Gastroesophageal sphincter (tissue), 4 donors: ENCODE results near the gene C1orf122. TPM values are rescaled to one million over a fixed set of nuclear protein-coding genes. Genes with fewer than 3 reads are reported as not detected.
"Not testable (repeated sequence)": the region's sequence is repeated elsewhere in the genome, so short reads cannot be mapped to it uniquely, and the experiment has no call there.

ENCODE experiments used
- ATAC-seq: fragments of 150-250 bp; one replicate; pipeline ENCODE4 v1.9.1; 2016; ENCODE audit warnings: mild to moderate bottlenecking, moderate library complexity
- H3K27ac ChIP-seq, 4 donors: fragments of 200-600 bp; sonication (generic) in 3 of 4; 1 replicate in 3 of 4; 2 replicates in 1 of 4; pipeline ENCODE4 v1.5.1; 2016 to 2019
- H3K27me3 ChIP-seq: fragments of 200-600 bp; sonication (generic); one replicate; pipeline ENCODE4 v1.5.1; 2019
- H3K36me3 ChIP-seq, 2 donors: fragments of 200-600 bp; sonication (generic); one replicate each; pipeline ENCODE4 v1.5.1; 2019; ENCODE audit warnings: control low read depth in 1 of 2
- H3K4me1 ChIP-seq, 3 donors: fragments of 200-600 bp; sonication (generic); 1 replicate in 2 of 3; 2 replicates in 1 of 3; pipeline ENCODE4 v1.5.1; 2016 to 2019; ENCODE audit warnings: control low read depth in 2 of 3
- H3K4me3 ChIP-seq, 2 donors: fragments of 200-600 bp; sonication (generic); one replicate each; pipeline ENCODE4 v1.5.1; 2019; ENCODE audit warnings: mild to moderate bottlenecking in 1 of 2, moderate library complexity in 1 of 2
- H3K9me3 ChIP-seq, 3 donors: fragments of 200-600 bp; sonication (generic); one replicate each; pipeline ENCODE4 v1.5.1; 2017 to 2019; ENCODE audit warnings: control low read depth in 2 of 3
- CTCF ChIP-seq, 4 experiments: fragments of 200-600 bp in 2 of 4; fragments of 450-650 bp in 2 of 4; sonication (generic) in 1 of 4; IDR thresholded peaks; one replicate each; pipeline ENCODE4 v1.5.1; 2017 to 2019; ENCODE audit warnings: antibody characterized with exemption in 4 of 4, mild to moderate bottlenecking in 2 of 4, moderate library complexity in 2 of 4
- EP300 ChIP-seq: sonication (generic); formaldehyde crosslinking; IDR thresholded peaks from one replicate; pipeline ENCODE4 v1.6.1; 2017; ENCODE audit warnings: antibody characterized with exemption, mild to moderate bottlenecking
- POLR2A ChIP-seq, 2 donors: fragments of 450-650 bp; IDR thresholded peaks; one replicate each; pipeline ENCODE4 v1.6.1; 2017; ENCODE audit warnings: antibody characterized with exemption in 2 of 2, mild to moderate bottlenecking in 2 of 2, moderate library complexity in 1 of 2
- POLR2AphosphoS5 ChIP-seq: sonication (generic); formaldehyde crosslinking; IDR thresholded peaks from one replicate; pipeline ENCODE4 v1.6.1; 2017; ENCODE audit warnings: antibody characterized with exemption
- WGBS, 2 donors: methylation state at CpG; one replicate each; pipeline ENCODE4 v1.1.5; 2018; ENCODE audit warnings: low coverage in 1 of 2; 5-methylcytosine and 5-hydroxymethylcytosine counted together
- total RNA-seq, 4 donors: library from RNA; depleted of rRNA; stranded (reverse); fragments of >200 nt; gene quantifications; one replicate each; pipeline ENCODE4 v1.1.0, GENCODE V29; 2016

The C1orf122 gene
- total RNA-seq, 4 donors from 2014 or later = 53.7 to 73.0 (median 62.5) TPM

- no peak overlapping the region for H3K27ac ChIP-seq
- H3K36me3 ChIP-seq = no peaks in the 10 kb centered on the region
- TF ChIP-seq POLR2A (IDR thresholded peaks at IDR 0.05) = no peak
- TF ChIP-seq POLR2AphosphoS5 = no peak
- no peak for TF ChIP-seq EP300
- no peak for TF ChIP-seq CTCF (IDR thresholded peaks at IDR 0.05)
- no peaks in the 10 kb centered on the region for H3K4me1 ChIP-seq
- peaks cover 83% of the 10 kb centered on the region for H3K27me3 ChIP-seq
- H3K9me3 ChIP-seq = peaks cover 0 to 3% (median 0%) of the 10 kb centered on the region in 3 donors
- ATAC-seq = no peak
- 0 to 23% methylated on average over 1 to 2 of the region's 2 CpGs for WGBS, 2 donors
- no peak overlapping the region for H3K4me3 ChIP-seq
Measured at GRCh38 chr1:37767488-37767887, 40.1 kb upstream of the C1orf122 start.

- not testable (repeated sequence) for H3K27ac ChIP-seq, ATAC-seq, H3K36me3 ChIP-seq, H3K4me3 ChIP-seq, H3K4me1 ChIP-seq
- Histone ChIP-seq H3K9me3 (peaks cover 0 to 16% (median 0%) of the 10 kb centered on the region in 3 donors), H3K27me3 (peaks cover 62% of the 10 kb centered on the region)
Measured at GRCh38 chr1:37771440-37771839, 36.1 kb upstream of the C1orf122 start.

GRCh38 chr1:37776946-37777516, 30.6 kb upstream of the C1orf122 start:
- 83% methylated on average over 2 of the region's 4 CpGs; no CpG with 5 or more reads in 1 of the 2 donors for WGBS, 2 donors
- Histone ChIP-seq H3K27me3 (peaks cover 44% of the 10 kb centered on the region), H3K4me3 (no peak overlapping the region), H3K4me1 (no peaks in the 10 kb centered on the region), H3K27ac (no peak overlapping the region), H3K9me3 (peaks cover 0 to 16% (median 0%) of the 10 kb centered on the region in 3 donors), H3K36me3 (no peaks in the 10 kb centered on the region)
- TF ChIP-seq EP300 (no peak), CTCF (IDR thresholded peaks at IDR 0.05) (no peak), POLR2A (IDR thresholded peaks at IDR 0.05) (no peak), POLR2AphosphoS5 (no peak)
- ATAC-seq = no peak

GRCh38 chr1:37778654-37779053, 28.9 kb upstream of the C1orf122 start:
- WGBS, 2 donors = no CpG with 5 or more reads among the region's 3 CpGs
- Histone ChIP-seq H3K4me3 (no peak overlapping the region), H3K36me3 (no peaks in the 10 kb centered on the region), H3K9me3 (peaks cover 0 to 2% (median 0%) of the 10 kb centered on the region in 3 donors), H3K4me1 (no peaks in the 10 kb centered on the region), H3K27me3 (peaks cover 46% of the 10 kb centered on the region), H3K27ac (no peak overlapping the region)
- TF ChIP-seq POLR2AphosphoS5 (no peak), EP300 (no peak), POLR2A (IDR thresholded peaks at IDR 0.05) (no peak), CTCF (IDR thresholded peaks at IDR 0.05) (no peak)
- no peak for ATAC-seq

GRCh38 chr1:37782491-37782890, 25.1 kb upstream of the C1orf122 start:
- TF ChIP-seq EP300 (no peak), POLR2A (IDR thresholded peaks at IDR 0.05) (no peak), POLR2AphosphoS5 (no peak), CTCF (IDR thresholded peaks at IDR 0.05) (no peak)
- Histone ChIP-seq H3K27ac (no peak overlapping the region), H3K9me3 (no peaks in the 10 kb centered on the region), H3K36me3 (no peaks in the 10 kb centered on the region), H3K4me3 (no peak overlapping the region), H3K4me1 (no peaks in the 10 kb centered on the region), H3K27me3 (peaks cover 62% of the 10 kb centered on the region)
- ATAC-seq = no peak
- WGBS, 2 donors = 79% methylated on average over 2 to 15 of the region's 17 CpGs
